HFFc6 (cell line): ENCODE measurements around the gene PATJ. TPM values are rescaled to one million over a fixed set of nuclear protein-coding genes. Genes with fewer than 3 reads are reported as not detected.

Source experiments
- DNase-seq: peaks from one replicate; pipeline ENCODE4 v3.0.0-alpha.2; 2018
- H3K27ac Mint-ChIP-seq: 2 replicates; pipeline ENCODE4 v1.8.0; 2020; ENCODE audit warnings: mild to moderate bottlenecking, mixed read lengths
- H3K27me3 Mint-ChIP-seq: 2 replicates; pipeline ENCODE4 v1.8.0; 2021; ENCODE audit warnings: mild to moderate bottlenecking, moderate library complexity, mixed read lengths; ENCODE audit not compliant: insufficient read depth
- H3K36me3 Mint-ChIP-seq: 2 replicates; pipeline ENCODE4 v1.8.0; 2021; ENCODE audit warnings: low read depth, mixed read lengths
- H3K4me1 Mint-ChIP-seq: 2 replicates; pipeline ENCODE4 v1.8.0; 2020; ENCODE audit warnings: low read depth, mixed read lengths
- H3K4me3 Mint-ChIP-seq: 2 replicates; pipeline ENCODE4 v1.8.0; 2020; ENCODE audit warnings: mild to moderate bottlenecking, moderate library complexity, mixed read lengths
- H3K9me3 Mint-ChIP-seq: 2 replicates; pipeline ENCODE4 v1.8.0; 2020; ENCODE audit warnings: mild to moderate bottlenecking, mixed read lengths
- CTCF ChIP-seq: fragments of 200-600 bp; sonication (generic); IDR thresholded peaks from 2 replicates; pipeline ENCODE4 v1.5.0; 2021; ENCODE audit warnings: antibody characterized with exemption, mild to moderate bottlenecking
- total RNA-seq, 6 experiments: library from RNA; stranded (reverse); fragmentation: NEBNext Ultra II Directional; extraction: Animal tissue kit (Norgen Biotek cat#: 25700); gene quantifications; 2 replicates in 1 of 6; 3 replicates in 5 of 6; pipeline ENCODE4 v1.2.3, GENCODE V29; 2021

PATJ gene
- total RNA-seq, 6 experiments from 2014 or later: 4.7 to 8.0 (median 5.7) TPM

DNA sequence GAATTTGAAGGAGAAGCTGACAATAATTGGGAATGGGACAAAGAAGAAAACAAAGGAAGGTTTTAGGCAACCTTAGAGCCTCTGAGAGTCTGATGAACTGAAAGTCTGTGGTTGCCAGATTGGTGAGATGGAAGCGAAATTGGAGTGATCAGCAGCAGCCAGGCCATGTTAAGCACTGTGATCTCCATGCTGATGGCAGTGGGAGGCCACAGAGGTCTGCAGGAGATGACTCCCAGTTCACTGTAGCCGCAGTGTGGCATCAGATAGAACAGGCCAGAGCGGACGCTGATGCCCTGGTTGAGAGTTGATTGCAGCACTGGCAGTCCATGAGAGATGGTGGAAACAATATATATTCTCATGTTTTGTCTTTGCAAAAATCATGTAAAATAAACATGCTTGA lies 314.9 kb downstream of the PATJ start:
- Mint-ChIP-seq H3K4me3 (no peak overlapping the region), H3K4me1 (no peaks in the 10 kb centered on the region), H3K27me3 (no peaks in the 10 kb centered on the region; the same call in 1 of the 2 replicates), H3K27ac (no peak overlapping the region), H3K36me3 (no peaks in the 10 kb centered on the region), H3K9me3 (no peaks in the 10 kb centered on the region; the same call in 1 of the 2 replicates)
- no peak for DNase-seq
- no peak for TF ChIP-seq CTCF

DNA sequence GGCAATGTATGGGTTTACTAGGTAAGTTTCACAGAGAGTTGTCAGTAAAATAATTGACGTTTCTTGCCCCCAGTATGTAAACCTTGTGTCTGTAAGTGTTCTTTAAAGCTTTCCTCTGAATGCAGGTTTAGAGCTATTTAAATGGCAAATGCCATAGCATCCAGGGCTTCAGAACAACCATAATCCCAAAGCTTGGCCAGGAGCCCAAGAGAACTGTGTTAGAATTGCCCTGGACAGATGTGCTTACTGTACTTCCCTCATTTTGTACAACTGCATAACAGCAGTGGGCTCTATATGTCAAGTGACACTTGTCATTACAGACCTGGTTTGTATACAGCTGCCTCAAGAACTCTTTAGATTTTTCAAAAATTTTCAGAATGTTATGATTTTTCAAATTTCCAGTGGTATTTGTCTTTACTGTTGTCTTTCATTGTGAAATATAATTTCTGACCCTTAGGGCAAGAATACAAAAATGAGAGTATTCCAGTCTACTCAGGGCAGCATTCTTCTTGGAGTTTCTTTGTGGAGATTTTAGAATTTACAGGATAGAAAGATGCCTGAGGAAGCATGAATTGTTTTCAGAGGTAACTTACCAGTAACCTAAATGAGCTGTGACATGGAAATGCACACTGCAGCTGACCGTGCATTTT lies 315.5 kb downstream of the PATJ start:
- H3K36me3 Mint-ChIP-seq: 0 out of 2 replicates have a peak, but pooled peaks cover 2% of the 10 kb centered on the region
- H3K4me1 Mint-ChIP-seq: no peaks in the 10 kb centered on the region
- H3K4me3 Mint-ChIP-seq: no peak overlapping the region
- no peak for DNase-seq
- H3K9me3 Mint-ChIP-seq: peaks cover 3% of the 10 kb centered on the region
- H3K27ac Mint-ChIP-seq: no peak overlapping the region
- no peak for TF ChIP-seq CTCF
- no peaks in the 10 kb centered on the region; the same call in 1 of the 2 replicates for H3K27me3 Mint-ChIP-seq

GRCh38 chr1:62058956-62059355 lies 316.7 kb downstream of the PATJ start:
- no peak for DNase-seq
- TF ChIP-seq CTCF: no peak
- Mint-ChIP-seq H3K4me1 (no peaks in the 10 kb centered on the region), H3K36me3 (0 out of 2 replicates have a peak, but pooled peaks cover 4% of the 10 kb centered on the region), H3K9me3 (peaks cover 13% of the 10 kb centered on the region), H3K4me3 (no peak overlapping the region), H3K27ac (no peak overlapping the region), H3K27me3 (no peaks in the 10 kb centered on the region; the same call in 1 of the 2 replicates)

DNA sequence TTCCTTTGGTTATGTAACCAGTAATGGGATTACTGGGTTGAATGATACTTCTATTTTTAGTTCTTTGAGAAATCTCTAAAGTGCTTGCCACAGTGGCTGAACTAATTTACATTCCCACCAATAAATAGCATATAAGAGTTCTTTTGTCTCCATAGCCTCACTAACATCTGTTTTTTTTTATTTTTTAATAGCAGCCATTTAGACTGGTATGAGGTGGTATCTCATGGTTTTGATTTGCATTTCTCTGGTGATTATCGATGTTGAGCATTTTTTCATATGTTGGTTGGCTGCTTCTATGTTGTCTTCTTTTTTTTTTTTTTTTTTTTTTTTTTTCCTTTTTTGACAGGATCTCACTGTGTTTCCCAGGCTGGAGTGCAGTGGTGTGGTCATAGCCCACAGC lies 319.8 kb downstream of the PATJ start:
- no peak overlapping the region for H3K4me3 Mint-ChIP-seq
- H3K27ac Mint-ChIP-seq: no peak overlapping the region
- peaks cover 18% of the 10 kb centered on the region for H3K9me3 Mint-ChIP-seq
- TF ChIP-seq CTCF: no peak
- H3K27me3 Mint-ChIP-seq: peaks cover 2% of the 10 kb centered on the region
- H3K4me1 Mint-ChIP-seq: no peaks in the 10 kb centered on the region
- DNase-seq: no peak
- H3K36me3 Mint-ChIP-seq: 0 out of 2 replicates have a peak, but pooled peaks cover 4% of the 10 kb centered on the region

DNA sequence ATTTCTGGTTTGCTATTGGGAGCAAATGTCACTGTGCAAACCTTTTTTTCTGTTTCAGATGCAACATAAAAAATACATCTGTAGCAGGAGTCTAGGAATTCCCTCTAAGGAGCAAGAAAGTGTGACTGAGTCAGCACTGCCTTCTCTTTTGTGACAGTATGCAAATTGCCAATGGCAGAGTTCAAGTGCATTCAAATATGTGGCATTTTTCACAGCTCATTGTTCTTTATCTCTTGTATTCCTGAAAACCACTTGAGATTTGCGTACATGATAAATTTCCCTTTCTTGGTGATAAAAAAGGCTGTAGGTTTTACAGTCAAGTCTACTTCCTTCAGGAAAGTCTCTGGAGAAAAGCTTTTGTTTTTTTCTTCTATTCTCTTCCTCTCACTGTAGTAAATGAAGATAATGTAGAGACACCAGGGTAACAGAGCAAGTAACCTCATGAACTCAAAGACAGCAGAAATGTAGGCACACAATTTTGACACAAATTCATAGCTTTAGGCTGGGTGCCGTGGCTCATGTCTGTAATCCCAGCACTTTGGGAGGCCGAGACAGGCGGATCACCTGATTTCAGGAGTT lies 322.6 kb downstream of the PATJ start:
- H3K36me3 Mint-ChIP-seq: 0 out of 2 replicates have a peak, but pooled peaks cover 4% of the 10 kb centered on the region
- no peak for DNase-seq
- peaks cover 26% of the 10 kb centered on the region for H3K9me3 Mint-ChIP-seq
- no peak for TF ChIP-seq CTCF
- H3K27ac Mint-ChIP-seq: no peak overlapping the region
- H3K27me3 Mint-ChIP-seq: peaks cover 2% of the 10 kb centered on the region
- no peaks in the 10 kb centered on the region for H3K4me1 Mint-ChIP-seq
- no peak overlapping the region for H3K4me3 Mint-ChIP-seq
